ENCODE data around the gene ERMAP. TPM values are rescaled to one million over a fixed set of nuclear protein-coding genes. Genes with fewer than 3 reads are reported as not detected.

The ERMAP gene
- total and polyA plus RNA-seq, 2 experiments from 2014 or later, result 1.2 to 2.2 TPM

DNA sequence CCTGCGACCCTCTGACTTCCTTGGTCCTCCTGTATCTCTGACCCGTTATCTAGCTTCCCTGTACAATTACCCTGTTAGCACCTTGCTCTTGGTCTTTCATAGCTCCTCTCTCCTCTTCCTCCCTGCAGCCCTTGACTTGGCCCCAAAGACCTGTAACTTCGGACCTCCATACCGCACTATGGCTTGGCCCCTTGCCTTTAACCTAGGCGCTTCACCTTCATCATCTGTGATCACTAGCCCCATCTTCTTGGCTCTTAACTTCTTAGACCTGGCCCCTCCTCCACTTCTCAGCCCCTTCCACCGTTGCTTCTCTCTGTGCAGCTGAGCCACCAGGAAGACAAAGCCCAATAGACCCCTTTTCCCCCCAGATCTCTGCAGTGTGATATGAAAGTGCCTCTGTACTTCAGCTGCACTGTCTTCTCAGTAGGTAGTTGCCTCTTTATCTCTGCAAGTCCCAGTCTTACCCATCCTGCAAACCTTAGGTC, 30.2 kb downstream of the ERMAP start:
- Mint-ChIP-seq H3K27me3 (ENCODE audit: insufficient read depth, low read depth, poor library complexity) (peaks cover 4% of the 10 kb centered on the region), H3K4me1 (peaks cover 20% of the 10 kb centered on the region), H3K4me3 (peak overlapping the region; percentile 95), H3K36me3 (ENCODE audit: low read depth) (peaks cover 46% of the 10 kb centered on the region), H3K9me3 (no peaks in the 10 kb centered on the region; the same call in 2 of the 3 replicates), H3K27ac (peak overlapping the region; percentile 69)
- TF ChIP-seq STAT1 (IDR thresholded peaks at IDR 0.05; ENCODE audit: unreplicated experiment) (no peak), ZNF462 (CRISPR knock-in tag; IDR thresholded peaks at IDR 0.05) (no peak), ETS1 (IDR thresholded peaks at IDR 0.05) (no peak), ZNF331 (CRISPR knock-in tag; IDR thresholded peaks at IDR 0.05; ENCODE audit: low read depth) (no peak), ZNF114 (CRISPR knock-in tag; IDR thresholded peaks at IDR 0.05) (no peak), JUNB (IDR thresholded peaks at IDR 0.05; ENCODE audit: unreplicated experiment) (no peak)
- TF ChIP-seq, protein P1, sequence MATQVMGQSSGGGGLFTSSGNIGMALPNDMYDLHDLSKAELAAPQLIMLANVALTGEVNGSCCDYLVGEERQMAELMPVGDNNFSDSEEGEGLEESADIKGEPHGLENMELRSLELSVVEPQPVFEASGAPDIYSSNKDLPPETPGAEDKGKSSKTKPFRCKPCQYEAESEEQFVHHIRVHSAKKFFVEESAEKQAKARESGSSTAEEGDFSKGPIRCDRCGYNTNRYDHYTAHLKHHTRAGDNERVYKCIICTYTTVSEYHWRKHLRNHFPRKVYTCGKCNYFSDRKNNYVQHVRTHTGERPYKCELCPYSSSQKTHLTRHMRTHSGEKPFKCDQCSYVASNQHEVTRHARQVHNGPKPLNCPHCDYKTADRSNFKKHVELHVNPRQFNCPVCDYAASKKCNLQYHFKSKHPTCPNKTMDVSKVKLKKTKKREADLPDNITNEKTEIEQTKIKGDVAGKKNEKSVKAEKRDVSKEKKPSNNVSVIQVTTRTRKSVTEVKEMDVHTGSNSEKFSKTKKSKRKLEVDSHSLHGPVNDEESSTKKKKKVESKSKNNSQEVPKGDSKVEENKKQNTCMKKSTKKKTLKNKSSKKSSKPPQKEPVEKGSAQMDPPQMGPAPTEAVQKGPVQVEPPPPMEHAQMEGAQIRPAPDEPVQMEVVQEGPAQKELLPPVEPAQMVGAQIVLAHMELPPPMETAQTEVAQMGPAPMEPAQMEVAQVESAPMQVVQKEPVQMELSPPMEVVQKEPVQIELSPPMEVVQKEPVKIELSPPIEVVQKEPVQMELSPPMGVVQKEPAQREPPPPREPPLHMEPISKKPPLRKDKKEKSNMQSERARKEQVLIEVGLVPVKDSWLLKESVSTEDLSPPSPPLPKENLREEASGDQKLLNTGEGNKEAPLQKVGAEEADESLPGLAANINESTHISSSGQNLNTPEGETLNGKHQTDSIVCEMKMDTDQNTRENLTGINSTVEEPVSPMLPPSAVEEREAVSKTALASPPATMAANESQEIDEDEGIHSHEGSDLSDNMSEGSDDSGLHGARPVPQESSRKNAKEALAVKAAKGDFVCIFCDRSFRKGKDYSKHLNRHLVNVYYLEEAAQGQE (IDR thresholded peaks at IDR 0.05; ENCODE audit: unreplicated experiment), result no peak
- TF ChIP-seq, protein P2, sequence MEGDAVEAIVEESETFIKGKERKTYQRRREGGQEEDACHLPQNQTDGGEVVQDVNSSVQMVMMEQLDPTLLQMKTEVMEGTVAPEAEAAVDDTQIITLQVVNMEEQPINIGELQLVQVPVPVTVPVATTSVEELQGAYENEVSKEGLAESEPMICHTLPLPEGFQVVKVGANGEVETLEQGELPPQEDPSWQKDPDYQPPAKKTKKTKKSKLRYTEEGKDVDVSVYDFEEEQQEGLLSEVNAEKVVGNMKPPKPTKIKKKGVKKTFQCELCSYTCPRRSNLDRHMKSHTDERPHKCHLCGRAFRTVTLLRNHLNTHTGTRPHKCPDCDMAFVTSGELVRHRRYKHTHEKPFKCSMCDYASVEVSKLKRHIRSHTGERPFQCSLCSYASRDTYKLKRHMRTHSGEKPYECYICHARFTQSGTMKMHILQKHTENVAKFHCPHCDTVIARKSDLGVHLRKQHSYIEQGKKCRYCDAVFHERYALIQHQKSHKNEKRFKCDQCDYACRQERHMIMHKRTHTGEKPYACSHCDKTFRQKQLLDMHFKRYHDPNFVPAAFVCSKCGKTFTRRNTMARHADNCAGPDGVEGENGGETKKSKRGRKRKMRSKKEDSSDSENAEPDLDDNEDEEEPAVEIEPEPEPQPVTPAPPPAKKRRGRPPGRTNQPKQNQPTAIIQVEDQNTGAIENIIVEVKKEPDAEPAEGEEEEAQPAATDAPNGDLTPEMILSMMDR (conservative IDR thresholded peaks at IDR 0.05; ENCODE audit: low read depth in 2 of 2), result no peak
- Histone ChIP-seq H3K27ac (ENCODE audit: low read depth) (no peak overlapping the region), H3K4me3 (peak overlapping the region; percentile 63), H3K36me3 (ENCODE audit: insufficient read depth) (peaks cover 12% of the 10 kb centered on the region; the same call in 1 of the 2 replicates), H3K79me2 (replicated peaks; ENCODE audit: insufficient read depth) (peaks cover 25% of the 10 kb centered on the region), H3K9me2 (ENCODE audit: insufficient read depth) (no peaks in the 10 kb centered on the region), H3K4me1 (ENCODE audit: insufficient read depth) (peaks cover 27% of the 10 kb centered on the region), H3F3A (replicated peaks; ENCODE audit: low read depth) (no peaks in the 10 kb centered on the region), H3K4me2 (peak overlapping the region; percentile 99), H4K20me1 (replicated peaks; ENCODE audit: insufficient read depth) (0 out of 2 replicates have a peak, but pooled peaks cover 4% of the 10 kb centered on the region), H3K27me3 (ENCODE audit: insufficient read depth) (no peaks in the 10 kb centered on the region), H2AFZ (peak overlapping the region; percentile 1)
- ATAC-seq (no peak; the same call in 1 of the 3 replicates), DNase-seq (ENCODE audit: low spot score) (peak; percentile 5)

All from GM23338 (cell line).